Globus pallidus (tissue), 1 donor: ENCODE measurements around the gene RHBDL1.

Source experiments
- DNase-seq: peaks from one replicate; pipeline ENCODE4 v3.0.0-alpha.2; 2015; ENCODE audit warnings: low spot score

Gene RHBDL1

GRCh38 chr16:657487-657886, 18.0 kb upstream of the RHBDL1 start:
- DNase-seq: no peak

- no peak for DNase-seq
These were observed 16.5 kb upstream of the RHBDL1 start for GRCh38 chr16:658679-659571.

- no peak for DNase-seq
These were observed 15.9 kb upstream of the RHBDL1 start for GRCh38 chr16:659618-660017.

GRCh38 chr16:660132-660458, 15.4 kb upstream of the RHBDL1 start:
- no peak for DNase-seq

GRCh38 chr16:660459-661183, 14.8 kb upstream of the RHBDL1 start:
- peak; percentile 88 for DNase-seq

- no peak for DNase-seq
These were observed 14.2 kb upstream of the RHBDL1 start for GRCh38 chr16:661184-661821.

GRCh38 chr16:662095-662494, 13.4 kb upstream of the RHBDL1 start:
- no peak for DNase-seq

GRCh38 chr16:662597-662996, 12.9 kb upstream of the RHBDL1 start:
- DNase-seq: no peak

- no peak for DNase-seq
These were observed 8.9 kb upstream of the RHBDL1 start for GRCh38 chr16:666572-666971.

- no peak for DNase-seq
These were observed 8.2 kb upstream of the RHBDL1 start for GRCh38 chr16:667113-667779.

- DNase-seq: peak; percentile 89
These were observed 7.5 kb upstream of the RHBDL1 start, which contains the start of gene RHOT2 for GRCh38 chr16:667780-668518. RHOT2 (plus strand) TSS chr16:668132; CDS start chr16:668200, 68 bp downstream.

- no peak for DNase-seq
These were observed 6.8 kb upstream of the RHBDL1 start for GRCh38 chr16:668519-669171.

- no peak for DNase-seq
These were observed 5.8 kb upstream of the RHBDL1 start for GRCh38 chr16:669666-670065.

- no peak for DNase-seq
These were observed 4.8 kb upstream of the RHBDL1 start for GRCh38 chr16:670485-671352.

GRCh38 chr16:671353-672131, 3.9 kb upstream of the RHBDL1 start:
- DNase-seq: no peak

GRCh38 chr16:672371-672770, 3.1 kb upstream of the RHBDL1 start:
- no peak for DNase-seq

- DNase-seq: no peak
These were observed 2.6 kb upstream of the RHBDL1 start for GRCh38 chr16:672851-673250.

- DNase-seq: no peak
These were observed 2.0 kb upstream of the RHBDL1 start for GRCh38 chr16:673399-673991.
